IMR-90 (cell line): Measurements from ENCODE around the gene ADGRA3. TPM values are rescaled to one million over a fixed set of nuclear protein-coding genes. Genes with fewer than 3 reads are reported as not detected.

Source experiments
- ATAC-seq: fragments of 200-7000 bp; cut with Tn5 transposase; 2 replicates; pipeline ENCODE4 v1.9.1; 2020; ENCODE audit warnings: low read depth, mild to moderate bottlenecking, moderate library complexity
- BruUV-seq: library from RNA; stranded (reverse); fragments of 400-500 nt; replicated peaks from 2 replicates; lab custom pipeline; 2021; lab: Mats Ljungman, UMichigan
- CTCF ChIA-PET: fragments of 300-600 bp; formaldehyde crosslinking; extraction: SDS; loops from one replicate; lab custom pipeline; 2021; ENCODE audit warnings: antibody characterized with exemption; lab: Yijun Ruan, JAX
- POLR2A ChIA-PET: fragments of 300-600 bp; sonication (Branson Sonifier 250); formaldehyde crosslinking; loops from one replicate; lab custom pipeline; 2022; ENCODE audit warnings: antibody characterized with exemption; ENCODE audit not compliant: unreplicated experiment; lab: Charles Lee
- DNase-seq: peaks from one replicate; pipeline ENCODE4 v3.0.0; 2013
- H2AFZ ChIP-seq: replicated peaks from 2 replicates; pipeline ENCODE3; 2013; ENCODE audit warnings: low read length, mild to moderate bottlenecking; ENCODE audit not compliant: poor library complexity
- H2AK5ac ChIP-seq: 2 replicates; pipeline ENCODE4 v1.6.1; 2013; ENCODE audit warnings: low read depth, low read length, inconsistent platforms
- H2AK9ac ChIP-seq: replicated peaks from 2 replicates; pipeline ENCODE3; 2013; ENCODE audit warnings: mild to moderate bottlenecking, low read depth, low read length, moderate library complexity; ENCODE audit not compliant: poor library complexity
- H2BK120ac ChIP-seq: 2 replicates; pipeline ENCODE4 v1.6.1; 2013; ENCODE audit warnings: low read depth, low read length, inconsistent platforms
- H2BK15ac ChIP-seq: 3 replicates; pipeline ENCODE4 v1.6.1; 2013; ENCODE audit warnings: low read depth, low read length, inconsistent platforms
- H2BK20ac ChIP-seq: 2 replicates; pipeline ENCODE4 v1.6.1; 2013; ENCODE audit warnings: low read depth, mild to moderate bottlenecking, inconsistent platforms, low read length, moderate library complexity
- H2BK5ac ChIP-seq: 2 replicates; pipeline ENCODE4 v1.6.1; 2013; ENCODE audit warnings: mild to moderate bottlenecking, low read depth, low read length, inconsistent platforms; ENCODE audit not compliant: poor library complexity, severe bottlenecking
- H3K14ac ChIP-seq: replicated peaks from 2 replicates; pipeline ENCODE4 v1.6.1; 2013; ENCODE audit warnings: low read depth, low read length, inconsistent platforms
- H3K18ac ChIP-seq: 2 replicates; pipeline ENCODE4 v1.6.1; 2013; ENCODE audit warnings: low read depth, low read length, control low read depth
- H3K23ac ChIP-seq: 2 replicates; pipeline ENCODE4 v1.6.1; 2013; ENCODE audit warnings: low read depth, low read length, inconsistent platforms
- H3K27ac ChIP-seq: 2 replicates; pipeline ENCODE4 v1.5.1; 2013; ENCODE audit warnings: mild to moderate bottlenecking, control low read depth, low read length; ENCODE audit not compliant: insufficient read depth
- H3K27me3 ChIP-seq: 2 replicates; pipeline ENCODE4 v1.6.1; 2013; ENCODE audit warnings: low read length; ENCODE audit not compliant: control insufficient read depth, insufficient read depth
- H3K36me3 ChIP-seq: 2 replicates; pipeline ENCODE4 v1.6.1; 2013; ENCODE audit warnings: low read length, mixed read lengths; ENCODE audit not compliant: control insufficient read depth, insufficient read depth
- H3K4ac ChIP-seq: 2 replicates; pipeline ENCODE4 v1.6.1; 2013; ENCODE audit warnings: low read depth, low read length, inconsistent platforms
- H3K4me1 ChIP-seq: 2 replicates; pipeline ENCODE4 v1.6.1; 2013; ENCODE audit warnings: low read length, mixed read lengths; ENCODE audit not compliant: control insufficient read depth, insufficient read depth
- H3K4me2 ChIP-seq: 2 replicates; pipeline ENCODE4 v1.6.1; 2013; ENCODE audit warnings: low read depth, mild to moderate bottlenecking, control low read depth, low read length, moderate library complexity
- H3K4me3 ChIP-seq: 2 replicates; pipeline ENCODE4 v1.5.1; 2013; ENCODE audit warnings: low read depth, mild to moderate bottlenecking, control low read depth, low read length, moderate library complexity; ENCODE audit not compliant: insufficient read depth
- H3K56ac ChIP-seq: 2 replicates; pipeline ENCODE4 v1.6.1; 2013; ENCODE audit warnings: low read length, inconsistent platforms; ENCODE audit not compliant: insufficient read depth; ENCODE audit errors: extremely low read depth
- H3K79me1 ChIP-seq, 2 experiments: 2 replicates each; pipeline ENCODE4 v1.6.1; 2013; ENCODE audit warnings: low read length in 2 of 2, inconsistent platforms in 1 of 2, low read depth in 1 of 2
- H3K9ac ChIP-seq: 2 replicates; pipeline ENCODE4 v1.6.1; 2013; ENCODE audit warnings: low read depth, low read length, control low read depth
- H3K9me1 ChIP-seq: 2 replicates; pipeline ENCODE4 v1.6.1; 2013; ENCODE audit warnings: low read length, inconsistent platforms; ENCODE audit not compliant: insufficient read depth
- H3K9me3 ChIP-seq: 2 replicates; pipeline ENCODE4 v1.6.1; 2013; ENCODE audit warnings: low read length; ENCODE audit not compliant: control insufficient read depth, insufficient read depth
- H4K20me1 ChIP-seq: 2 replicates; pipeline ENCODE4 v1.6.1; 2013; ENCODE audit warnings: low read length, inconsistent platforms; ENCODE audit not compliant: insufficient read depth
- H4K5ac ChIP-seq: 2 replicates; pipeline ENCODE4 v1.6.1; 2013; ENCODE audit warnings: mild to moderate bottlenecking, low read depth, low read length, control low read depth
- H4K8ac ChIP-seq, 2 experiments: 2 replicates each; pipeline ENCODE4 v1.6.1; 2013; ENCODE audit warnings: low read depth in 2 of 2, low read length in 2 of 2, control low read depth in 1 of 2, inconsistent platforms in 1 of 2
- H4K91ac ChIP-seq: 2 replicates; pipeline ENCODE4 v1.6.1; 2013; ENCODE audit warnings: low read depth, low read length, inconsistent platforms; ENCODE audit not compliant: insufficient read depth
- CEBPB ChIP-seq: IDR thresholded peaks from 2 replicates; pipeline ENCODE4 v1.6.1; 2012; ENCODE audit warnings: low read depth, low read length, improper control_type of control experiment
- ELK1 ChIP-seq: fragments of 150-350 bp; IDR thresholded peaks from 2 replicates; pipeline ENCODE4 v1.6.1; 2016; ENCODE audit warnings: low read depth, mild to moderate bottlenecking, low read length, moderate library complexity, borderline replicate concordance
- FOS ChIP-seq: fragments of 150-350 bp; IDR thresholded peaks from 2 replicates; pipeline ENCODE4 v1.6.1; 2016; ENCODE audit warnings: low read depth, low read length
- MAFK ChIP-seq: IDR thresholded peaks from 2 replicates; pipeline ENCODE4 v1.6.1; 2012; ENCODE audit warnings: low read depth, low read length, improper control_type of control experiment
- MXI1 ChIP-seq: IDR thresholded peaks from 2 replicates; pipeline ENCODE4 v1.6.1; 2012; ENCODE audit warnings: low read depth, mild to moderate bottlenecking, low read length, moderate library complexity, borderline replicate concordance
- RCOR1 ChIP-seq: IDR thresholded peaks from 2 replicates; pipeline ENCODE4 v1.6.1; 2012; ENCODE audit warnings: mild to moderate bottlenecking, low read length, improper control_type of control experiment; ENCODE audit not compliant: insufficient replicate concordance
- RFX5 ChIP-seq: IDR thresholded peaks from 2 replicates; pipeline ENCODE4 v1.8.0; 2012; ENCODE audit warnings: low read depth, mild to moderate bottlenecking, low read length, moderate library complexity
- USF2 ChIP-seq: fragments of 150-350 bp; IDR thresholded peaks from 2 replicates; pipeline ENCODE4 v1.6.1; 2017; ENCODE audit warnings: mild to moderate bottlenecking, antibody characterized with exemption, low read length, low read depth
- WGBS, 2 experiments: methylation state at CpG; one replicate each; pipeline versions ENCODE4 v1.1.5 to v1.1.7; 2013; ENCODE audit warnings: missing lambda C conversion rate in 2 of 2; ENCODE audit not compliant: insufficient read length in 1 of 2; ENCODE audit errors: extremely low coverage in 2 of 2; 5-methylcytosine and 5-hydroxymethylcytosine counted together
- dilution Hi-C: fragments of 300-500 bp; cut with HindIII; formaldehyde crosslinking; loops from one replicate; pipeline ENCODE4 v1.14.3; 2018; ENCODE audit warnings: low sequenced_read_pairs; ENCODE audit not compliant: unreplicated experiment
- in situ Hi-C: fragments of 300-500 bp; cut with MboI; formaldehyde crosslinking; loops from 3 replicates; pipeline ENCODE4 v1.14.3; 2019; ENCODE audit warnings: low sequenced_read_pairs, inconsistent platforms, mixed read lengths
- intact Hi-C: fragments of 100-400 bp; cut with micrococcal nuclease; formaldehyde crosslinking; loops from 2 replicates; pipeline ENCODE4 v1.10.0; 2022
- polyA plus RNA-seq, 3 experiments: library from polyadenylated mRNA; depleted of rRNA; stranded (reverse); fragments of >200 nt; gene quantifications; 2 replicates each; pipeline ENCODE4 v1.2.3, GENCODE V29; 2012; ENCODE audit warnings: low replicate concordance in 1 of 3
- total RNA-seq: library from RNA; depleted of rRNA; stranded (reverse); fragments of >200 nt; gene quantifications from 2 replicates; pipeline ENCODE4 v1.2.3, GENCODE V29; 2012

The ADGRA3 gene
- total and polyA plus RNA-seq, 2 of the 4 experiments (the other 2 are of a cell fraction) = 20.1 to 28.0 TPM

GRCh38 chr4:22458098-22458497 is 57.8 kb downstream of the ADGRA3 start:
- dilution Hi-C loops = no loop called here
- WGBS, 2 experiments = 100% methylated on average over 2 of the region's 4 CpGs; no CpG with 5 or more reads in 1 of the 2 experiments

More at GRCh38 chr4:22458098-22458497, 57.8 kb downstream of the ADGRA3 start:
- Histone ChIP-seq H3K4me1 (no peaks in the 10 kb centered on the region), H3K4ac (no peak overlapping the region), H2BK20ac (no peak overlapping the region), H3K9me1 (no peaks in the 10 kb centered on the region; the same call in 1 of the 2 replicates), H3K27ac (no peak overlapping the region), H4K20me1 (0 out of 2 replicates have a peak, but pooled peaks cover 2% of the 10 kb centered on the region), H2AK5ac (no peak overlapping the region), H3K23ac (no peak overlapping the region), H3K4me3 (no peak overlapping the region), H4K8ac (no peak overlapping the region), H2AFZ (no peak overlapping the region), H3K4me2 (no peak overlapping the region), H2BK15ac (no peak overlapping the region), H3K18ac (no peak overlapping the region), H3K9ac (no peak overlapping the region), H3K79me1 (peaks cover 0 to 4% of the 10 kb centered on the region in 2 experiments; a peak in 2 of 4 replicates), H3K14ac (no peak overlapping the region), H3K9me3 (no peaks in the 10 kb centered on the region), H4K5ac (no peak overlapping the region), H4K91ac (no peak overlapping the region), H3K27me3 (no peaks in the 10 kb centered on the region), H2AK9ac (no peak overlapping the region), H2BK5ac (no peak overlapping the region), H3K56ac (no peak overlapping the region), H2BK120ac (no peak overlapping the region), H3K36me3 (peaks cover 2% of the 10 kb centered on the region; the same call in 1 of the 2 replicates)
- no TSS peak for BruUV-seq
- no peak for DNase-seq
- no peak for ATAC-seq
- ChIA-PET POLR2A (no interaction called here), CTCF (no interaction called here)
- no peak for TF ChIP-seq CEBPB
- TF ChIP-seq ELK1 = no peak
- TF ChIP-seq MXI1 = no peak
- TF ChIP-seq RFX5 = no peak
- no peak for TF ChIP-seq USF2
- no peak for TF ChIP-seq RCOR1
- TF ChIP-seq FOS = no peak
- TF ChIP-seq MAFK = no peak
- in situ Hi-C loops = no loop called here
- intact Hi-C loops = no loop called here
